GM18499 (cell line): Measurements from ENCODE around the gene HIVEP3.
A peak's percentile ranks its signal among the peaks of the same experiment; 100 is the strongest.

Experiments used
- ATAC-seq: cut with Tn5 transposase; IDR thresholded peaks from one replicate; pipeline ENCODE4 v1.9.1; 2021; ENCODE audit warnings: moderate number of reproducible peaks; ENCODE audit not compliant: insufficient read depth, unreplicated experiment

HIVEP3 gene

GRCh38 chr1:41678111-41678878, 240.4 kb downstream of the HIVEP3 start:
- no peak for ATAC-seq

- ATAC-seq: no peak
Measured at GRCh38 chr1:41677620-41678019, 241.1 kb downstream of the HIVEP3 start.

GRCh38 chr1:41675401-41675800, 243.3 kb downstream of the HIVEP3 start:
- no peak for ATAC-seq

- ATAC-seq: no peak
Measured at GRCh38 chr1:41674522-41674921, 244.2 kb downstream of the HIVEP3 start.

GRCh38 chr1:41673806-41674205, 244.9 kb downstream of the HIVEP3 start:
- no peak for ATAC-seq

- no peak for ATAC-seq
Measured at GRCh38 chr1:41673378-41673777, 245.3 kb downstream of the HIVEP3 start.

- no peak for ATAC-seq
Measured at GRCh38 chr1:41672641-41673361, 245.9 kb downstream of the HIVEP3 start.

GRCh38 chr1:41672173-41672572, 246.5 kb downstream of the HIVEP3 start:
- ATAC-seq: no peak

GRCh38 chr1:41671116-41671755, 247.5 kb downstream of the HIVEP3 start:
- no peak for ATAC-seq

GRCh38 chr1:41670217-41670957, 248.3 kb downstream of the HIVEP3 start:
- ATAC-seq: no peak

GRCh38 chr1:41668967-41669366, 249.8 kb downstream of the HIVEP3 start:
- ATAC-seq: no peak

GRCh38 chr1:41668054-41668660, 250.6 kb downstream of the HIVEP3 start:
- ATAC-seq: no peak

GRCh38 chr1:41666981-41667631, 251.6 kb downstream of the HIVEP3 start:
- ATAC-seq: peak; percentile 64

- no peak for ATAC-seq
Measured at GRCh38 chr1:41665962-41666917, 252.5 kb downstream of the HIVEP3 start.

GRCh38 chr1:41664861-41665640, 253.7 kb downstream of the HIVEP3 start:
- no peak for ATAC-seq

- no peak for ATAC-seq
Measured at GRCh38 chr1:41663671-41664400, 254.9 kb downstream of the HIVEP3 start.

- ATAC-seq: no peak
Measured at GRCh38 chr1:41662765-41663437, 255.8 kb downstream of the HIVEP3 start.
